Retina (tissue), 1 donor: ENCODE measurements around the gene TMEM176A.
"Not testable (repeated sequence)": the region's sequence is repeated elsewhere in the genome, so short reads cannot be mapped to it uniquely, and the experiment has no call there.

Experiments
- DNase-seq: peaks from one replicate; pipeline ENCODE4 v3.0.0-alpha.2; 2016

The TMEM176A gene

GRCh38 chr7:150788474-150789269 lies 11.9 kb upstream of the TMEM176A start:
- no peak for DNase-seq

DNA sequence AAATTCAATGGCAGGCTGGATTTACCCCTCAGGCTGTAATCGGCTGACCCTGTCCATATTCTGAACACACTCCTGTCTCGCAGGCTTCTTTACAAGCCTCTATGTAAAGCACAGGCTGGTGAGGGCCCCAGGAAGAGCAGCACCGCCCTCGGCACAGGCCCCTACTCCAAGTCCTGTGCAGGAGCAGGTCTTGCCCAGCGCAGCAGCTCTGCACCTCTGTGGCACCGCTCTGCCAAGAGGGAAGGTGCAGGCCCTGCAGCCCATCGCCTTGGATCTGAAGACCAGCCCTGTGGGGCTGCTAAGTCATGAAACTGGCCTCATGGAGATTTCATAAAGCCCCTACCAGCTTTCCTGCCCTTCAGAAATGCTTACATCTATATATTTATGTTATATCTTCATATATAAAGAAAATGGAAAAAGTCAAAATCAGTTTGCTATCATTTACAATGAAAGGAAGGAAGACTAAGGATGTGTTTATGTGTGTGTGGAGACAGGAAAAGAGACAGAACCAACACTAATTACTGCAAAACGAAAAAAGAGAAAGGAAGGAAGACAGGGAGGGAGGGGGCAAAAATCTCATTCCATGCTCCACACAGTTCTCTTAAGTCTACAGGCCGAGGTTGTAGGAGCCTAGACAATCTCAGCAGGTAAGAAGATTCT lies 10.0 kb upstream of the TMEM176A start:
- DNase-seq: no peak

DNA sequence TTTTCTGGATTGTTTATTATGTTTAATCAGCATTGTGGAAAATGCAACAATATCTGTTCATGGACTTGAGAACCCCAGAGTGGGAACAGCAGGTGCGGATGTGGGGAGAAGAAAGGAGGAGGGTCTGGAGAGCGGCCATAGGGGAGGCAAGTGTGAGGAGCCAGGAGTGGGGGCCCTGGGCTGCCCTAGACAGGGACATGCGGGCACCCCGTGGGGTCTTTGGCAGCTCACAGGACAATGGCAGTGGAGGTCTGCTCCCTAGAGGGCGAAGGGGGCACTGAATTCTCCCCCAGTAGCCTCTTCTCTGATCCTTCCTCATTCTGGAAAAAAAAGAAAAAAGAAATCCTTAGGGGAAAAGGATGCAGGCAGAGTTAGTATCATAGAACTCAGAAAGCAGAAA lies 9.3 kb upstream of the TMEM176A start:
- no peak for DNase-seq

GRCh38 chr7:150791746-150792452 lies 8.7 kb upstream of the TMEM176A start:
- DNase-seq: no peak

DNA sequence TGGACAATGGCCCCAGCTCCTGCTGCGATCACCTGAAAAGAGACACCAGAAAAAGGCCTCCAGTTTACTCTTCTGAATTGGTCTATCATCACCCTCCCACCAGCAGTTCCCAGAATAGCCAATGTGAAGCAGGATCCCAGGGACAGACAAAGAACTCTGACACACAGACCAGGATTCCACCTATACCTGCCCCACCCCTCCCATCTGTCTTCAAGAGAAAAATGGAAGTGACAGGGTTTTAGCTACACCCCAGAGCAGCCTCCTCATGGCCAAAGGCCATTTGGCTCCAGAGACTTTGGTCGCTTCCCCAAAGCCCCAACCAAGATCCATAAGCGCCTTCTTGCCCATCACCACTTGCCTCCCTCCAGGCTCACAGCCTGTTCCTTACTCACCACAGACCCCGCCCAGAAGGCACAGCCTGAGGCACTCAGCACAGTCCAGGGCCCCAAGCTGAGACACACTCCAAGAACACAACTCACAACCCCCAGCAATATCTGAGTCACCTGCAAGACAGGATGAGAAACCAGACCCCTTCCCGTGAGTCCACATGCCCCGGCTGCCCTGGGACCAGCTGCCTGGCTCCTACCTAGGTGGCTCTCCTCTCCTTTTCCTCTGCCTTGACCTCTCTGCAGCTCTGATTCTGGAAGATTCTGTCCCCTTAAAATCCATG lies 6.9 kb upstream of the TMEM176A start:
- no peak for DNase-seq

DNA sequence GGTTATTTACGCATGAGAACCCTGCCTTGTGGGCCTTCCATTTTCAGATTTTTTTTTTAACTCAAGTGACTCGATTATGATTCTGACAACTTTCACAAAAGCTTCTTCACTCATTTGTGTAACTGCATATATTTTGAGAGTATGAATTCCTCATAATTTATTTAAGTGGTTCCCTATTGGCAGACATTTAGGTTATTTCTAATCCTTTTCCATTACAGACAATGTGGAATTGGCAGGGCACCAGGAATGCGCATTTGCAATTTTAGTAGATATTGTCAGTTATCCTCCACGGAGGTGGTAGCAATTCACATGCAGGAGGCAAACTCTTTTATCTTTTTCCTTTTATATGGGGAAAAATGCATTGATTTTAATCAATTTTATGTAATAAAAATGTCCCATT lies 2.9 kb upstream of the TMEM176A start:
- no peak for DNase-seq

DNA sequence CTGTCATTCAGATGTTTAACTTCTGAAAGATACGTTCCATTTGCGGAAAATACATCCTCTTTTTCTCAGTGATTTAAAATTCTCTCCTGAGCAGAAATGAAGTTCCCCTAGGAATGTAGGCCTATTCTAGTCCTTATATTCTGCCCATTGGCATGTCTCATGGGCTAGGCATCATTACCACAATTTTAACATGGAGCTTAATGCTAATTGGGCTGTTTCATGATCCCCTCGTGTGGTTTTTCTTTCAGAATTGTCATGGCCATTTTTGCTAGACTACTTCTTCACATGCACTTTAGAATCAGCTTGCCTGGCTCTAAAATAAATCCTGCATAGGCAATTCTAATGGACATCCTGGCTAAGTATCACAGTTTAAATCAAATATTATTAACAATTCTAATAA lies 1.4 kb upstream of the TMEM176A start:
- DNase-seq: no peak

- DNase-seq: peak; percentile 70
Observed at GRCh38 chr7:150799741-150800580, 608 bp upstream of the TMEM176A start, which contains the start of gene TMEM176B. TSS of gene TMEM176B (minus strand) at chr7:150800364. CDS start at chr7:150796569, 3,795 bp downstream.

DNA sequence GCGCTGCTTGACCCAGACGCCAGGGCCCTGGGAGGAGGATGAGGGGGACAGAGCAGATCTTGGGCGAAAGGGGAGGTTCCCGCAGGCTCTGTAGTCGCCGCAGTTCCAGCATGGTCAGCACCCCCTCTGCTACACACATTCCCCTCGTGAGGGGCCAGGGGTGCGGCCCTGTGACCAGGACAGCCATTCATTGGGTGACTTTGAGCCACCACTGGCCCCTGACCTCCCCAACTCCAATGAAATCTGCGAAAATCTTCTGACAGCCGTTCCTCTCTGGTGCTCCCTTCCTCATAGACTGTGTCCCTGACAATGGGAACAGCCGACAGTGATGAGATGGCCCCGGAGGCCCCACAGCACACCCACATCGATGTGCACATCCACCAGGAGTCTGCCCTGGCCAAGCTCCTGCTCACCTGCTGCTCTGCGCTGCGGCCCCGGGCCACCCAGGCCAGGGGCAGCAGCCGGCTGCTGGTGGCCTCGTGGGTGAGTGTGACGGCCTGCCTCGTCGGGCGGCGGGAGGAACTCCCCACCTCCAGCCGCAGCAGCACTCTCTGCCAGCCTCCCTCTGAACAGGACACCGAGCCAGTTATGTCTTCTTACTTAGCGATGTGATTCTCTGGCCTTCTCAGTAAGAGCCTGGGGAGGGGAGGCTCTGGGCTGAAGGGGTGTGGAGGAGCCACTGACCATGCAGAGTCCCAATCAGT lies 825 bp downstream of the TMEM176A start:
- peak; percentile 65 for DNase-seq

DNA sequence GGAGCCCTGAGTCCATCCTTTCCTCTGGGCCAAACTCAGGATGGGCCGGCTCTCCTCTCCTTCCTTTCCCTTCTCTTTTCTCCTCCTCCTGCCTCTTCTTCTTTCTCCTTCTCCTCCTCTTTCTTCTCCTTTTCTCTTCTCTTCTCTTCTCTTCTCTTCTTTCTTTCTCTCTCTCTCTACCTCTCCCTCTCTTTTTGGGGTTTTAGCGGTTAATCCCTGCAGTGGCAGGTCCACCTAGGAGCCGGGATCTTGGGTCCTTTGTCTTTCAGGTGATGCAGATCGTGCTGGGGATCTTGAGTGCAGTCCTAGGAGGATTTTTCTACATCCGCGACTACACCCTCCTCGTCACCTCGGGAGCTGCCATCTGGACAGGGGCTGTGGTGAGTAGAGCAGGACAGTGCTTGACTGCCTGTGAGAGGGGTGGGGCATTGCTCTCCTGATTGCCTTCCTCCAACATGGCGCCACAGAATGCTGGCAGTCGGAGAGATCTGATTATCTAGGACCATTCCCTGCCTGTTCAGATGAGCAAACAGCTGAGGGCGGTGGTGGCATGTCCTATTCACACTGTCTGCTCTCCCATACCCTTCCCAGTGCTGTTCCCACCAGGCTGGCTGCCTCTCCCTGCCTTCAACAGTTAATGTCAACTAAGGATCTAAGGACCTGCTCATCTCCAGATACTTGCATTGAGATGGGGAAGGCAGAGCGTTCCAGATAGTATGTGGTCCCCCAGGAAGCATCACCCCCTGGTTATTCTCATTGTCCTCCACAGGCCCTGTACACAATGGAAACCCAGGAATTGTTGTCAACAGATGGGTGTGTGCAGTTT lies 1.6 kb downstream of the TMEM176A start:
- no peak for DNase-seq

- DNase-seq: no peak
Observed at GRCh38 chr7:150803161-150803860, 2.7 kb downstream of the TMEM176A start.

- no peak for DNase-seq
Observed at GRCh38 chr7:150804802-150805201, 4.2 kb downstream of the TMEM176A start.

DNA sequence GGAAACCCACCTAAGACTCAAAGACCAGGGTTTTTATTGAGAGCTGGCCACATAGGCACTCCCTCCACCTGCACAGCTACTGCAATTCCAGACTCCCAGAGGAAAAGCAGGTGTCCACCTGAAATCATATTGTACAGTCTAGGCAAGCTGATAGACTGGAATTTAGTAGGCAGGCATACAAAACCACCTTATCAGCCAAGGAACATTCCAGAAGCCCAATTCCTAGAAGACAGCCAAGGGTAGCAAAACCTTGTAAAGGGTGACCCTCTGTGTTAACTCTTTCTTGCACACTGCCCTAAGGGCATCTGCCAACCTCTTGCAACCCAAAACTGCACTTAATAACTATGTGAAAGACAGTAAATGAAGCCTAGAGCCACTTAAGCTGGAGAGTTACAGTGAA lies 5.3 kb downstream of the TMEM176A start:
- no peak for DNase-seq

- DNase-seq: no peak
Observed at GRCh38 chr7:150806454-150806853, 5.9 kb downstream of the TMEM176A start.

GRCh38 chr7:150806863-150807262 lies 6.3 kb downstream of the TMEM176A start:
- no peak for DNase-seq

DNA sequence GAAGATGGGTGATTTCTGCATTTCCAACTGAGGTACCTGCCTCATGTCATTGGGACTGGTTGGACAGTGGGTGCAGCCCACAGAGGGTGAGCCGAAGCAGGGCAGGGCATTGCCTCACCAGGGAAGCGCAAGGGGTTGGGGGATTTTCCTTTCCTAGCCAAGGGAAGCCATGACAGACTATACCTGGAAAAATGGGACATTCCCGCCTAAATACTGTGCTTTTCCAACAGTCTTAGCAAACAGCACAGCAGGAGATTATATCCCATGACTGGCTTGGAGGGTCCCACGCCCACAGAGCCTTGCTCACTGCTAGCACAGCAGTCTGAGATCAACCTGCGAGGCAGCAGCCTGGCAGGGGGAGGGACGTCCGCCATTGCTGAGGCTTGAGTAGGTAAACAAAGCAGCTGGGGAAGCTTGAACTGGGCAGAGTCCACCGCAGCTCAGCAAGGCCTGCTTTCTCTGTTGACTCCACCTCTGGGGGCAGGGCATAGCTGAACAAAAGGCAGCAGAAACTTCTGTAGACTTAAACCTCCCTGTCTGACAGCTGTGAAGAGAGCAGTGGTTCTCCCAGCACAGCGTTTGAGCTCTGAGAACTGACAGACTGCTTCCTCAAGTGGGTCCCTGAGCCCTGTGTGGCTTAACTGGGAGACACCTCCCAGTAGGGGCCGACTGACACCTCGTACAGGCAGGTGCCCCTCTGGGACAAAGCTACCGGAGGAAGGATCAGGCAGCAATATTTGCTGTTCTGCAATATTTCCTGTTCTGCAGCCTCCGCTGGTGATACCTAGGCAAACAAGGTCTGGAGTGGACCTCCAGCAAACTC lies 7.3 kb downstream of the TMEM176A start:
- DNase-seq: not testable (repeated sequence)

GRCh38 chr7:150814328-150815001 lies 13.9 kb downstream of the TMEM176A start:
- no peak for DNase-seq

- DNase-seq: no peak
Observed at GRCh38 chr7:150818971-150819370, 18.4 kb downstream of the TMEM176A start.
